H9 (cell line): ENCODE data around the gene SHE. TPM values are rescaled to one million over a fixed set of nuclear protein-coding genes. Genes with fewer than 3 reads are reported as not detected.

Experiments
- DNase-seq: peaks from one replicate; pipeline ENCODE4 v3.0.0-alpha.2; 2017
- H2AFZ ChIP-seq: one replicate; pipeline ENCODE4 v1.6.1; 2013; ENCODE audit warnings: mild to moderate bottlenecking, low read length, control low read depth, moderate library complexity
- H2AK5ac ChIP-seq: 2 replicates; pipeline ENCODE4 v1.6.1; 2013; ENCODE audit warnings: low read length, control low read depth, mixed read lengths; ENCODE audit not compliant: insufficient read length
- H2BK120ac ChIP-seq: one replicate; pipeline ENCODE4 v1.6.1; 2013; ENCODE audit warnings: low read depth, mild to moderate bottlenecking, low read length, control low read depth, inconsistent platforms; ENCODE audit not compliant: poor library complexity, severe bottlenecking
- H2BK12ac ChIP-seq: 2 replicates; pipeline ENCODE4 v1.6.1; 2013; ENCODE audit warnings: low read length, control low read depth, mixed read lengths, low read depth; ENCODE audit not compliant: insufficient read length
- H2BK15ac ChIP-seq: 2 replicates; pipeline ENCODE4 v1.6.1; 2013; ENCODE audit warnings: low read depth, low read length, control low read depth
- H2BK20ac ChIP-seq: one replicate; pipeline ENCODE4 v1.6.1; 2013; ENCODE audit warnings: low read depth, mild to moderate bottlenecking, low read length, control low read depth, inconsistent platforms; ENCODE audit not compliant: poor library complexity, severe bottlenecking
- H2BK5ac ChIP-seq: 2 replicates; pipeline ENCODE4 v1.6.1; 2013; ENCODE audit warnings: low read length, control low read depth, mixed read lengths; ENCODE audit not compliant: insufficient read length
- H3K14ac ChIP-seq: 2 replicates; pipeline ENCODE4 v1.6.1; 2013; ENCODE audit warnings: low read length, control low read depth; ENCODE audit not compliant: insufficient read depth
- H3K18ac ChIP-seq: 2 replicates; pipeline ENCODE4 v1.6.1; 2013; ENCODE audit warnings: low read depth, mild to moderate bottlenecking, mixed read lengths, low read length, control low read depth; ENCODE audit not compliant: insufficient read length
- H3K23ac ChIP-seq: 2 replicates; pipeline ENCODE4 v1.6.1; 2013; ENCODE audit warnings: low read length, control low read depth, mixed read lengths, low read depth; ENCODE audit not compliant: insufficient read length
- H3K23me2 ChIP-seq: 2 replicates; pipeline ENCODE4 v1.6.1; 2013; ENCODE audit warnings: low read depth, mild to moderate bottlenecking, mixed read lengths, low read length, control low read depth; ENCODE audit not compliant: insufficient read length, poor library complexity, severe bottlenecking
- H3K27ac ChIP-seq: 2 replicates; pipeline ENCODE4 v1.5.1; 2013; ENCODE audit warnings: low read length, control low read depth, mixed read lengths, low read depth; ENCODE audit not compliant: insufficient read length
- H3K27me3 ChIP-seq: 2 replicates; pipeline ENCODE4 v1.6.1; 2013; ENCODE audit warnings: low read length, control low read depth, inconsistent platforms; ENCODE audit not compliant: insufficient read depth
- H3K4ac ChIP-seq: 2 replicates; pipeline ENCODE4 v1.6.1; 2013; ENCODE audit warnings: low read depth, mild to moderate bottlenecking, control low read depth, inconsistent platforms, low read length, moderate library complexity
- H3K4me1 ChIP-seq: 2 replicates; pipeline ENCODE4 v1.6.1; 2013; ENCODE audit warnings: low read length, control low read depth, inconsistent platforms; ENCODE audit not compliant: insufficient read depth
- H3K4me2 ChIP-seq: 2 replicates; pipeline ENCODE4 v1.6.1; 2013; ENCODE audit warnings: low read length, control low read depth, mixed read lengths; ENCODE audit not compliant: insufficient read length, insufficient read depth
- H3K56ac ChIP-seq: 2 replicates; pipeline ENCODE4 v1.6.1; 2013; ENCODE audit warnings: low read depth, mild to moderate bottlenecking, mixed read lengths, low read length, control low read depth; ENCODE audit not compliant: insufficient read length
- H3K79me1 ChIP-seq: 2 replicates; pipeline ENCODE4 v1.6.1; 2013; ENCODE audit warnings: low read depth, mild to moderate bottlenecking, moderate library complexity, low read length, control low read depth, inconsistent platforms; ENCODE audit not compliant: insufficient read depth, poor library complexity, severe bottlenecking
- H3K79me2 ChIP-seq: 2 replicates; pipeline ENCODE4 v1.6.1; 2013; ENCODE audit warnings: low read length, control low read depth, inconsistent platforms; ENCODE audit not compliant: insufficient read depth
- H3K9ac ChIP-seq: 2 replicates; pipeline ENCODE4 v1.6.1; 2013; ENCODE audit warnings: low read length, control low read depth, mixed read lengths; ENCODE audit not compliant: insufficient read length; ENCODE audit errors: extremely low read depth
- H3K9me3 ChIP-seq: one replicate; pipeline ENCODE4 v1.6.1; 2013; ENCODE audit warnings: low read depth, low read length, inconsistent platforms; ENCODE audit not compliant: control insufficient read depth
- H3T11ph ChIP-seq: one replicate; pipeline ENCODE4 v1.6.1; 2013; ENCODE audit warnings: mild to moderate bottlenecking, low read length, control low read depth, inconsistent platforms
- H4K20me1 ChIP-seq: one replicate; pipeline ENCODE4 v1.6.1; 2013; ENCODE audit not compliant: control insufficient read depth, insufficient read length, insufficient read depth
- H4K5ac ChIP-seq: 2 replicates; pipeline ENCODE4 v1.6.1; 2013; ENCODE audit warnings: low read depth, mild to moderate bottlenecking, mixed read lengths, low read length, control low read depth; ENCODE audit not compliant: insufficient read length
- H4K8ac ChIP-seq: replicated peaks from 2 replicates; pipeline ENCODE4 v1.6.1; 2013; ENCODE audit warnings: low read length, control low read depth, mixed read lengths, low read depth; ENCODE audit not compliant: insufficient read length
- H4K91ac ChIP-seq: 2 replicates; pipeline ENCODE4 v1.6.1; 2013; ENCODE audit warnings: low read depth, mild to moderate bottlenecking, moderate library complexity, mixed read lengths, low read length, control low read depth; ENCODE audit not compliant: insufficient read length
- H3K27ac Mint-ChIP-seq, 3 experiments: 2 replicates in 2 of 3; 3 replicates in 1 of 3; pipeline ENCODE4 v1.8.0; 2020 to 2021; ENCODE audit warnings: mixed read lengths in 3 of 3, mild to moderate bottlenecking in 1 of 3, moderate library complexity in 1 of 3
- H3K27me3 Mint-ChIP-seq: 2 replicates; pipeline ENCODE4 v1.8.0; 2021; ENCODE audit warnings: low read depth, mild to moderate bottlenecking, moderate library complexity, mixed read lengths
- H3K36me3 Mint-ChIP-seq, 3 experiments: 2 replicates in 2 of 3; 3 replicates in 1 of 3; pipeline ENCODE4 v1.8.0; 2020 to 2021; ENCODE audit warnings: low read depth in 3 of 3, mixed read lengths in 3 of 3; ENCODE audit not compliant: insufficient read depth in 1 of 3
- H3K4me1 Mint-ChIP-seq, 2 experiments: 2 replicates each; pipeline ENCODE4 v1.8.0; 2020; ENCODE audit warnings: mixed read lengths in 2 of 2
- H3K4me3 Mint-ChIP-seq, 2 experiments: 2 replicates in 1 of 2; 3 replicates in 1 of 2; pipeline ENCODE4 v1.8.0; 2020 to 2021; ENCODE audit warnings: mild to moderate bottlenecking in 2 of 2, mixed read lengths in 2 of 2, moderate library complexity in 1 of 2
- H3K9me3 Mint-ChIP-seq, 2 experiments: 2 replicates in 1 of 2; 3 replicates in 1 of 2; pipeline ENCODE4 v1.8.0; 2020; ENCODE audit warnings: mild to moderate bottlenecking in 2 of 2, mixed read lengths in 2 of 2, moderate library complexity in 1 of 2
- CTCF ChIP-seq: fragments of 200-600 bp; sonication (generic); conservative IDR thresholded peaks from 3 replicates; pipeline ENCODE4 v1.8.0; 2021; ENCODE audit warnings: antibody characterized with exemption, mild to moderate bottlenecking
- WGBS: extraction: QIAGEN DNeasy Blood & Tissue Kit; methylation state at CpG from one replicate; pipeline ENCODE4 v1.1.7; 2013; ENCODE audit warnings: missing lambda C conversion rate, low lambda C conversion rate, mixed read lengths; ENCODE audit not compliant: insufficient read length; ENCODE audit errors: extremely low coverage; 5-methylcytosine and 5-hydroxymethylcytosine counted together
- total RNA-seq: library from RNA; stranded (reverse); gene quantifications from 2 replicates; pipeline ENCODE4 v1.2.1, GENCODE V29; 2021

The SHE gene
- total RNA-seq, 1 experiment from 2014 or later, result 0.48 TPM

- Histone ChIP-seq H3K23me2 (no peaks in the 10 kb centered on the region), H2BK120ac (no peak overlapping the region), H3K27ac (no peak overlapping the region), H4K5ac (no peak overlapping the region), H2BK5ac (no peak overlapping the region), H4K8ac (no peak overlapping the region), H2BK20ac (no peak overlapping the region), H3K56ac (no peak overlapping the region), H2BK15ac (no peak overlapping the region), H2AK5ac (no peak overlapping the region), H3K14ac (no peak overlapping the region), H3K9me3 (no peaks in the 10 kb centered on the region), H2BK12ac (no peak overlapping the region), H3T11ph (no peak overlapping the region), H4K91ac (no peak overlapping the region), H3K4me1 (no peaks in the 10 kb centered on the region), H3K18ac (no peak overlapping the region), H3K4me2 (no peak overlapping the region), H3K79me1 (no peaks in the 10 kb centered on the region), H3K79me2 (no peaks in the 10 kb centered on the region), H2AFZ (no peak overlapping the region), H3K23ac (no peak overlapping the region), H4K20me1 (no peaks in the 10 kb centered on the region), H3K4ac (no peak overlapping the region), H3K9ac (no peak overlapping the region), H3K27me3 (no peaks in the 10 kb centered on the region)
- WGBS, result no CpG with 5 or more reads among the region's 5 CpGs
- Mint-ChIP-seq H3K36me3 (peaks cover 40 to 66% (median 61%) of the 10 kb centered on the region in 3 experiments), H3K27me3 (no peaks in the 10 kb centered on the region), H3K4me1 (peaks cover 2 to 3% of the 10 kb centered on the region in 2 experiments), H3K27ac (no peak overlapping the region), H3K9me3 (no peaks in the 10 kb centered on the region), H3K4me3 (no peak overlapping the region)
- no peak for DNase-seq
- no peak for TF ChIP-seq CTCF
These were observed 47.9 kb upstream of the SHE start for GRCh38 chr1:154550070-154550469.
